Neural progenitor cell (in vitro differentiated cells): Measurements from ENCODE around the gene ZMIZ1. TPM values are rescaled to one million over a fixed set of nuclear protein-coding genes. Genes with fewer than 3 reads are reported as not detected.

Source experiments
- DNase-seq: peaks from one replicate; pipeline ENCODE4 v3.0.0-alpha.2; 2016; ENCODE audit warnings: low spot score
- H2AFZ ChIP-seq: fragments of 200-600 bp; sonication (generic); replicated peaks from 2 replicates; pipeline ENCODE4 v1.6.1; 2016; ENCODE audit warnings: antibody characterized with exemption
- H3F3A ChIP-seq: fragments of 200-600 bp; sonication (generic); 2 replicates; pipeline ENCODE4 v1.6.1; 2016; ENCODE audit warnings: antibody characterized with exemption, low read depth
- H3K27ac ChIP-seq: fragments of 200-600 bp; sonication (generic); 2 replicates; pipeline ENCODE4 v1.5.1; 2016; ENCODE audit warnings: mild to moderate bottlenecking
- H3K27me3 ChIP-seq: fragments of 200-600 bp; sonication (generic); 2 replicates; pipeline ENCODE4 v1.6.1; 2016; ENCODE audit warnings: mild to moderate bottlenecking, moderate library complexity
- H3K36me3 ChIP-seq: fragments of 200-600 bp; sonication (generic); 2 replicates; pipeline ENCODE4 v1.5.1; 2016
- H3K4me1 ChIP-seq: fragments of 200-600 bp; sonication (generic); 2 replicates; pipeline ENCODE4 v1.6.1; 2016; ENCODE audit warnings: mixed run types
- H3K4me2 ChIP-seq: fragments of 200-600 bp; sonication (generic); 2 replicates; pipeline ENCODE4 v1.6.1; 2016
- H3K4me3 ChIP-seq: fragments of 200-600 bp; sonication (generic); 2 replicates; pipeline ENCODE4 v1.5.1; 2016
- H3K79me2 ChIP-seq: fragments of 200-600 bp; sonication (generic); 2 replicates; pipeline ENCODE4 v1.6.1; 2016; ENCODE audit warnings: low read depth
- H3K9ac ChIP-seq: fragments of 200-600 bp; sonication (generic); 2 replicates; pipeline ENCODE4 v1.6.1; 2016
- H3K9me3 ChIP-seq: fragments of 200-600 bp; sonication (generic); 2 replicates; pipeline ENCODE4 v1.5.1; 2016; ENCODE audit warnings: low read depth
- H4K20me1 ChIP-seq: fragments of 200-600 bp; sonication (generic); 2 replicates; pipeline ENCODE4 v1.6.1; 2016; ENCODE audit warnings: low read depth
- H3K27ac Mint-ChIP-seq: 3 replicates; pipeline ENCODE4 v1.8.0; 2021; ENCODE audit warnings: mixed read lengths
- H3K27me3 Mint-ChIP-seq: 2 replicates; pipeline ENCODE4 v1.8.0; 2022; ENCODE audit warnings: low read depth, mild to moderate bottlenecking, inconsistent platforms, moderate library complexity, mixed read lengths; ENCODE audit not compliant: insufficient read depth
- H3K36me3 Mint-ChIP-seq: 3 replicates; pipeline ENCODE4 v1.8.0; 2021; ENCODE audit warnings: mixed read lengths
- H3K4me1 Mint-ChIP-seq: 3 replicates; pipeline ENCODE4 v1.8.0; 2021; ENCODE audit warnings: mixed read lengths
- H3K4me3 Mint-ChIP-seq: 3 replicates; pipeline ENCODE4 v1.8.0; 2021; ENCODE audit warnings: mild to moderate bottlenecking, moderate library complexity, mixed read lengths
- H3K9me3 Mint-ChIP-seq: 3 replicates; pipeline ENCODE4 v1.8.0; 2020; ENCODE audit warnings: mixed read lengths
- CTCF ChIP-seq: fragments of 200-600 bp; sonication (generic); IDR thresholded peaks from 2 replicates; pipeline ENCODE4 v1.5.1; 2017; ENCODE audit warnings: antibody characterized with exemption, mild to moderate bottlenecking
- EZH2 ChIP-seq: fragments of 200-600 bp; sonication (generic); IDR thresholded peaks from 2 replicates; pipeline ENCODE4 v1.6.1; 2017; ENCODE audit warnings: antibody characterized with exemption, mild to moderate bottlenecking, moderate library complexity
- EZH2phosphoT487 ChIP-seq: fragments of 200-600 bp; sonication (generic); IDR thresholded peaks from 2 replicates; pipeline ENCODE4 v1.6.1; 2017; ENCODE audit warnings: antibody characterized with exemption
- total RNA-seq: library from RNA; depleted of rRNA; stranded (reverse); fragments of >200 nt; gene quantifications from 2 replicates; pipeline ENCODE4 v1.2.3, GENCODE V29; 2015; ENCODE audit warnings: low replicate concordance

Gene ZMIZ1
- total RNA-seq, 1 donor from 2014 or later, result 5.8 TPM

GRCh38 chr10:79350407-79351154, 281.8 kb downstream of the ZMIZ1 start:
- Histone ChIP-seq H3K79me2 (no peaks in the 10 kb centered on the region), H3K27me3 (no peaks in the 10 kb centered on the region), H4K20me1 (peaks cover 15% of the 10 kb centered on the region), H3K4me1 (peaks cover 15% of the 10 kb centered on the region), H3K4me2 (no peak overlapping the region), H3K9ac (no peak overlapping the region), H3F3A (peaks cover 10% of the 10 kb centered on the region), H3K36me3 (no peaks in the 10 kb centered on the region), H3K9me3 (no peaks in the 10 kb centered on the region), H3K4me3 (no peak overlapping the region), H2AFZ (no peak overlapping the region), H3K27ac (no peak overlapping the region)
- TF ChIP-seq EZH2phosphoT487, result no peak
- no peak for TF ChIP-seq CTCF
- no peak for TF ChIP-seq EZH2
- Mint-ChIP-seq H3K36me3 (peaks cover 37% of the 10 kb centered on the region), H3K27ac (no peak overlapping the region), H3K27me3 (peaks cover 2% of the 10 kb centered on the region), H3K4me1 (peaks cover 14% of the 10 kb centered on the region), H3K9me3 (no peaks in the 10 kb centered on the region), H3K4me3 (no peak overlapping the region)
- DNase-seq, result no peak

- Histone ChIP-seq H3K36me3 (no peaks in the 10 kb centered on the region), H3K4me3 (no peak overlapping the region), H4K20me1 (peaks cover 15% of the 10 kb centered on the region), H3K79me2 (no peaks in the 10 kb centered on the region), H3F3A (peaks cover 8% of the 10 kb centered on the region), H3K9me3 (no peaks in the 10 kb centered on the region), H3K9ac (no peak overlapping the region), H3K4me1 (peaks cover 14% of the 10 kb centered on the region), H3K4me2 (no peak overlapping the region), H3K27me3 (no peaks in the 10 kb centered on the region), H2AFZ (no peak overlapping the region), H3K27ac (no peak overlapping the region)
- Mint-ChIP-seq H3K36me3 (peaks cover 39% of the 10 kb centered on the region), H3K27ac (no peak overlapping the region), H3K9me3 (no peaks in the 10 kb centered on the region), H3K4me1 (peaks cover 11% of the 10 kb centered on the region), H3K27me3 (peaks cover 2% of the 10 kb centered on the region), H3K4me3 (no peak overlapping the region)
- DNase-seq, result no peak
- TF ChIP-seq CTCF (no peak), EZH2phosphoT487 (no peak), EZH2 (no peak)
Observed at GRCh38 chr10:79351332-79351731, 282.6 kb downstream of the ZMIZ1 start.

- peaks cover 2% of the 10 kb centered on the region for H3K27me3 Mint-ChIP-seq
- TF ChIP-seq EZH2 (no peak), EZH2phosphoT487 (no peak), CTCF (no peak)
- no peaks in the 10 kb centered on the region for H3K9me3 Mint-ChIP-seq
- Histone ChIP-seq H3K4me2 (no peak overlapping the region), H3K9ac (no peak overlapping the region), H3F3A (no peaks in the 10 kb centered on the region), H3K27ac (no peak overlapping the region), H3K4me1 (peaks cover 6% of the 10 kb centered on the region), H4K20me1 (peaks cover 15% of the 10 kb centered on the region), H3K36me3 (no peaks in the 10 kb centered on the region), H2AFZ (no peak overlapping the region), H3K27me3 (no peaks in the 10 kb centered on the region), H3K79me2 (no peaks in the 10 kb centered on the region), H3K4me3 (no peak overlapping the region), H3K9me3 (no peaks in the 10 kb centered on the region)
- H3K4me3 Mint-ChIP-seq, result no peak overlapping the region
- peaks cover 40% of the 10 kb centered on the region for H3K36me3 Mint-ChIP-seq
- peaks cover 9% of the 10 kb centered on the region for H3K4me1 Mint-ChIP-seq
- H3K27ac Mint-ChIP-seq, result no peak overlapping the region
- no peak for DNase-seq
Observed at GRCh38 chr10:79352035-79352877, 283.5 kb downstream of the ZMIZ1 start.
